Measurements from ENCODE around the gene NINJ2. TPM values are rescaled to one million over a fixed set of nuclear protein-coding genes. Genes with fewer than 3 reads are reported as not detected.
A peak's percentile ranks its signal among the peaks of the same experiment; 100 is the strongest.

Gene NINJ2
- total RNA-seq, 1 donor from 2014 or later: not detected

- H4K20me1 ChIP-seq (ENCODE audit: insufficient read depth, low read length): no peaks in the 10 kb centered on the region
- H3K4me3 ChIP-seq (ENCODE audit: insufficient read depth, low read depth, low read length): no peak overlapping the region
- no peak for DNase-seq (ENCODE audit: low read depth)
- peaks cover 7% of the 10 kb centered on the region for H3K4me1 ChIP-seq (ENCODE audit: insufficient read depth, low read length)
- no peaks in the 10 kb centered on the region for H3K9me3 ChIP-seq (ENCODE audit: insufficient read depth, low read depth, low read length)
- H3K27me3 Mint-ChIP-seq (ENCODE audit: low read depth, unreplicated experiment): peaks cover 13% of the 10 kb centered on the region
- peaks cover 6% of the 10 kb centered on the region for H3K4me1 Mint-ChIP-seq (ENCODE audit: low read depth, unreplicated experiment)
- H3K27me3 ChIP-seq (ENCODE audit: insufficient read depth, low read length): no peaks in the 10 kb centered on the region
- no peak overlapping the region for H3K4me2 ChIP-seq (ENCODE audit: low read length)
- H3K79me2 ChIP-seq (ENCODE audit: insufficient read depth, low read length): no peaks in the 10 kb centered on the region
- H3K36me3 ChIP-seq (ENCODE audit: insufficient read depth, low read length): no peaks in the 10 kb centered on the region
- FAIRE-seq: no peak
- H3K9me3 Mint-ChIP-seq (ENCODE audit: unreplicated experiment): no peaks in the 10 kb centered on the region
- no peaks in the 10 kb centered on the region for H3K36me3 Mint-ChIP-seq (ENCODE audit: low read depth, unreplicated experiment)
- H3K27ac ChIP-seq (ENCODE audit: low read depth, low read length): no peak overlapping the region
- H3K9ac ChIP-seq (ENCODE audit: low read length): no peak overlapping the region
- no peak overlapping the region for H3K27ac Mint-ChIP-seq (ENCODE audit: unreplicated experiment)
- H3K4me3 Mint-ChIP-seq (ENCODE audit: unreplicated experiment): no peak overlapping the region
- TF ChIP-seq CTCF (IDR thresholded peaks at IDR 0.05; ENCODE audit: insufficient read depth, low read depth, low read length) (no peak), EZH2 (IDR thresholded peaks at IDR 0.05; ENCODE audit: insufficient read depth, low read length) (no peak)
- no peak overlapping the region for H2AFZ ChIP-seq (ENCODE audit: low read depth, low read length)
These were observed 54.3 kb downstream of the NINJ2 start for GRCh38 chr12:608921-609320.

- H3K27ac Mint-ChIP-seq (ENCODE audit: unreplicated experiment): no peak overlapping the region
- Histone ChIP-seq H3K9me3 (ENCODE audit: insufficient read depth, low read depth, low read length) (no peaks in the 10 kb centered on the region), H3K4me3 (ENCODE audit: insufficient read depth, low read depth, low read length) (no peak overlapping the region), H3K79me2 (ENCODE audit: insufficient read depth, low read length) (no peaks in the 10 kb centered on the region), H4K20me1 (ENCODE audit: insufficient read depth, low read length) (no peaks in the 10 kb centered on the region), H3K4me1 (ENCODE audit: insufficient read depth, low read length) (peaks cover 7% of the 10 kb centered on the region), H3K9ac (ENCODE audit: low read length) (no peak overlapping the region), H2AFZ (ENCODE audit: low read depth, low read length) (no peak overlapping the region), H3K27ac (ENCODE audit: low read depth, low read length) (no peak overlapping the region), H3K27me3 (ENCODE audit: insufficient read depth, low read length) (no peaks in the 10 kb centered on the region), H3K4me2 (ENCODE audit: low read length) (no peak overlapping the region), H3K36me3 (ENCODE audit: insufficient read depth, low read length) (no peaks in the 10 kb centered on the region)
- H3K4me3 Mint-ChIP-seq (ENCODE audit: unreplicated experiment): no peak overlapping the region
- peaks cover 6% of the 10 kb centered on the region for H3K4me1 Mint-ChIP-seq (ENCODE audit: low read depth, unreplicated experiment)
- no peaks in the 10 kb centered on the region for H3K9me3 Mint-ChIP-seq (ENCODE audit: unreplicated experiment)
- no peak for DNase-seq (ENCODE audit: low read depth)
- H3K27me3 Mint-ChIP-seq (ENCODE audit: low read depth, unreplicated experiment): peaks cover 13% of the 10 kb centered on the region
- H3K36me3 Mint-ChIP-seq (ENCODE audit: low read depth, unreplicated experiment): no peaks in the 10 kb centered on the region
- no peak for TF ChIP-seq CTCF (IDR thresholded peaks at IDR 0.05; ENCODE audit: insufficient read depth, low read depth, low read length)
- FAIRE-seq: no peak
These were observed 54.8 kb downstream of the NINJ2 start for GRCh38 chr12:608413-608812.

- H3K9me3 ChIP-seq (ENCODE audit: insufficient read depth, low read depth, low read length): no peaks in the 10 kb centered on the region
- DNase-seq (ENCODE audit: low read depth): peak; percentile 10
- H3K4me1 Mint-ChIP-seq (ENCODE audit: low read depth, unreplicated experiment): peaks cover 6% of the 10 kb centered on the region
- peaks cover 10% of the 10 kb centered on the region for H3K27me3 Mint-ChIP-seq (ENCODE audit: low read depth, unreplicated experiment)
- no peak for FAIRE-seq
- no peak overlapping the region for H3K27ac ChIP-seq (ENCODE audit: low read depth, low read length)
- H3K36me3 Mint-ChIP-seq (ENCODE audit: low read depth, unreplicated experiment): no peaks in the 10 kb centered on the region
- no peak overlapping the region for H3K4me3 ChIP-seq (ENCODE audit: insufficient read depth, low read depth, low read length)
- no peak overlapping the region for H2AFZ ChIP-seq (ENCODE audit: low read depth, low read length)
- TF ChIP-seq EZH2 (IDR thresholded peaks at IDR 0.05; ENCODE audit: insufficient read depth, low read length) (no peak), CTCF (IDR thresholded peaks at IDR 0.05; ENCODE audit: insufficient read depth, low read depth, low read length) (no peak)
- no peaks in the 10 kb centered on the region for H3K27me3 ChIP-seq (ENCODE audit: insufficient read depth, low read length)
- no peaks in the 10 kb centered on the region for H3K36me3 ChIP-seq (ENCODE audit: insufficient read depth, low read length)
- H3K4me3 Mint-ChIP-seq (ENCODE audit: unreplicated experiment): peak overlapping the region; percentile 18
- no peaks in the 10 kb centered on the region for H3K79me2 ChIP-seq (ENCODE audit: insufficient read depth, low read length)
- H3K4me1 ChIP-seq (ENCODE audit: insufficient read depth, low read length): peaks cover 7% of the 10 kb centered on the region
- H4K20me1 ChIP-seq (ENCODE audit: insufficient read depth, low read length): no peaks in the 10 kb centered on the region
- H3K4me2 ChIP-seq (ENCODE audit: low read length): no peak overlapping the region
- H3K9me3 Mint-ChIP-seq (ENCODE audit: unreplicated experiment): no peaks in the 10 kb centered on the region
- H3K9ac ChIP-seq (ENCODE audit: low read length): no peak overlapping the region
- H3K27ac Mint-ChIP-seq (ENCODE audit: unreplicated experiment): peak overlapping the region; percentile 14
These were observed 55.7 kb downstream of the NINJ2 start for GRCh38 chr12:607541-608001.

Measured in astrocyte (in vitro differentiated cells and primary cell).